Liver (tissue), 3 donors: ENCODE data around the gene CAPZB.

ENCODE experiments used
- EGR1 ChIP-seq, 2 donors: IDR thresholded peaks; 2 replicates each; pipeline ENCODE4 v1.6.1; 2016 to 2018; ENCODE audit warnings: antibody characterized with exemption in 2 of 2, low read depth in 2 of 2
- FOXA1 ChIP-seq: IDR thresholded peaks from 2 replicates; pipeline ENCODE4 v1.6.1; 2016; ENCODE audit warnings: antibody characterized with exemption
- GABPA ChIP-seq, 2 donors: IDR thresholded peaks in 1 of 2; conservative IDR thresholded peaks in 1 of 2; 2 replicates each; pipeline ENCODE4 v1.6.1; 2016; ENCODE audit warnings: antibody characterized with exemption in 2 of 2, mild to moderate bottlenecking in 1 of 2, moderate library complexity in 1 of 2
- HNF4G ChIP-seq: IDR thresholded peaks from 2 replicates; pipeline ENCODE4 v1.6.1; 2016; ENCODE audit warnings: antibody characterized with exemption
- NR2F2 ChIP-seq: IDR thresholded peaks from 2 replicates; pipeline ENCODE4 v1.6.1; 2016; ENCODE audit warnings: antibody characterized with exemption
- RAD21 ChIP-seq, 2 donors: IDR thresholded peaks; 2 replicates each; pipeline ENCODE4 v1.6.1; 2016; ENCODE audit warnings: antibody characterized with exemption in 2 of 2, mild to moderate bottlenecking in 2 of 2
- RXRA ChIP-seq, 2 donors: IDR thresholded peaks; 2 replicates each; pipeline ENCODE4 v1.6.1; 2017 to 2018; ENCODE audit warnings: antibody characterized with exemption in 2 of 2, mild to moderate bottlenecking in 1 of 2
- TAF1 ChIP-seq: conservative IDR thresholded peaks from 2 replicates; pipeline ENCODE4 v1.6.1; 2016; ENCODE audit warnings: antibody characterized with exemption, mild to moderate bottlenecking
- YY1 ChIP-seq: IDR thresholded peaks from 2 replicates; pipeline ENCODE4 v1.6.1; 2016; ENCODE audit warnings: antibody characterized with exemption, mild to moderate bottlenecking
- TF ChIP-seq, protein P1 (sequence below): fragments of 150-350 bp; IDR thresholded peaks from 2 replicates; pipeline ENCODE4 v1.5.1; 2017; ENCODE audit warnings: improper control_type of control experiment, low read depth, low read length; ENCODE audit not compliant: missing input control
- TF ChIP-seq, protein P2 (sequence below): IDR thresholded peaks from 2 replicates; pipeline ENCODE4 v1.6.1; 2016; ENCODE audit warnings: antibody characterized with exemption, mild to moderate bottlenecking
- TF ChIP-seq, protein P3 (sequence below): IDR thresholded peaks from 2 replicates; pipeline ENCODE4 v1.6.1; 2016; ENCODE audit warnings: antibody characterized with exemption
- TF ChIP-seq, protein P4 (sequence below): IDR thresholded peaks from 2 replicates; pipeline ENCODE4 v1.6.1; 2016; ENCODE audit warnings: antibody characterized with exemption
- TF ChIP-seq, protein P5 (sequence below): IDR thresholded peaks from 2 replicates; pipeline ENCODE4 v1.6.1; 2016; ENCODE audit warnings: antibody characterized with exemption
- donor health status: healthy.
- donor health status: healthy.

DNA sequence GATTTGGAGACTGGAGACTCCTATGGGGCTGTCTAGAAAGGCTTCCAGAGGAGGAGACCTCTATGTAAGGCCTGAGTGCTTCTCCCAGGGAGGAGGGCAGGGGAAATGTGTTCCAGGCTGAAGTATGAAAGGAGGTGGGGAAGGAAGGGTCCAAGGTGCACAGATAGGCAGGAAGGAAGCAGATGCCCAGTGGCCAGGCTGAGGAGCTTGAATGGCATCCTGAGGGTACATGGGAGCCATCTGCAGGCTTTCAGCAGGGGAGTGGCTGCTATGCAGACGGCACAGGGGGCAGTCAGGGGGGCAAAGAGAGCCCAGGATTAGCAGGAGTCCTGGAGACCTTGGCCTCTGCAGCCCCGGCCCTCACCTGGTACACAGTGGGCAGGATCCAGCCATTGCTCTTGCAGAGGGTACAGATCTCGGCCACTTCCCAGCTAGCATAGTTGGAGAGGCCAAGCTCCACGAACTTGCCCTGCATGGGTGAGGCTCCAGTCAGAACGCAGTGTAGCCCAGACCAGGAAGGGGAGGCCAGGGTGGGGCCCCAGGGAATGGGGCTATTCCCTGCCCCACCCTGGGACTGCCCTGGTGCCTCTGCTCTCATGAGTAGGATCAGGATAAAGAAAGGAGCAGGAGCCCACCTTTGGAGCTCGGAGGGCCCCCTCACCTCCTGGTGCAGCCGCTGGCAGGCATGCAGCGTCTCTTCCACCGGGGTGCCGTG, 177.4 kb downstream of the CAPZB start:
- TF ChIP-seq TAF1 (no peak), FOXA1 (no peak), HNF4G (no peak), EGR1 (IDR thresholded peaks at IDR 0.05; ENCODE audit: low read depth in 2 of 2) (no peak), RAD21 (IDR thresholded peaks at IDR 0.05) (no peak), RXRA (IDR thresholded peaks at IDR 0.05) (no peak), YY1 (no peak), GABPA (IDR thresholded peaks at IDR 0.05 in 1 of 2, conservative IDR thresholded peaks at IDR 0.05 in 1 of 2) (no peak), NR2F2 (no peak)
- TF ChIP-seq, protein P1, sequence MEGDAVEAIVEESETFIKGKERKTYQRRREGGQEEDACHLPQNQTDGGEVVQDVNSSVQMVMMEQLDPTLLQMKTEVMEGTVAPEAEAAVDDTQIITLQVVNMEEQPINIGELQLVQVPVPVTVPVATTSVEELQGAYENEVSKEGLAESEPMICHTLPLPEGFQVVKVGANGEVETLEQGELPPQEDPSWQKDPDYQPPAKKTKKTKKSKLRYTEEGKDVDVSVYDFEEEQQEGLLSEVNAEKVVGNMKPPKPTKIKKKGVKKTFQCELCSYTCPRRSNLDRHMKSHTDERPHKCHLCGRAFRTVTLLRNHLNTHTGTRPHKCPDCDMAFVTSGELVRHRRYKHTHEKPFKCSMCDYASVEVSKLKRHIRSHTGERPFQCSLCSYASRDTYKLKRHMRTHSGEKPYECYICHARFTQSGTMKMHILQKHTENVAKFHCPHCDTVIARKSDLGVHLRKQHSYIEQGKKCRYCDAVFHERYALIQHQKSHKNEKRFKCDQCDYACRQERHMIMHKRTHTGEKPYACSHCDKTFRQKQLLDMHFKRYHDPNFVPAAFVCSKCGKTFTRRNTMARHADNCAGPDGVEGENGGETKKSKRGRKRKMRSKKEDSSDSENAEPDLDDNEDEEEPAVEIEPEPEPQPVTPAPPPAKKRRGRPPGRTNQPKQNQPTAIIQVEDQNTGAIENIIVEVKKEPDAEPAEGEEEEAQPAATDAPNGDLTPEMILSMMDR: no peak
- TF ChIP-seq, protein P2, sequence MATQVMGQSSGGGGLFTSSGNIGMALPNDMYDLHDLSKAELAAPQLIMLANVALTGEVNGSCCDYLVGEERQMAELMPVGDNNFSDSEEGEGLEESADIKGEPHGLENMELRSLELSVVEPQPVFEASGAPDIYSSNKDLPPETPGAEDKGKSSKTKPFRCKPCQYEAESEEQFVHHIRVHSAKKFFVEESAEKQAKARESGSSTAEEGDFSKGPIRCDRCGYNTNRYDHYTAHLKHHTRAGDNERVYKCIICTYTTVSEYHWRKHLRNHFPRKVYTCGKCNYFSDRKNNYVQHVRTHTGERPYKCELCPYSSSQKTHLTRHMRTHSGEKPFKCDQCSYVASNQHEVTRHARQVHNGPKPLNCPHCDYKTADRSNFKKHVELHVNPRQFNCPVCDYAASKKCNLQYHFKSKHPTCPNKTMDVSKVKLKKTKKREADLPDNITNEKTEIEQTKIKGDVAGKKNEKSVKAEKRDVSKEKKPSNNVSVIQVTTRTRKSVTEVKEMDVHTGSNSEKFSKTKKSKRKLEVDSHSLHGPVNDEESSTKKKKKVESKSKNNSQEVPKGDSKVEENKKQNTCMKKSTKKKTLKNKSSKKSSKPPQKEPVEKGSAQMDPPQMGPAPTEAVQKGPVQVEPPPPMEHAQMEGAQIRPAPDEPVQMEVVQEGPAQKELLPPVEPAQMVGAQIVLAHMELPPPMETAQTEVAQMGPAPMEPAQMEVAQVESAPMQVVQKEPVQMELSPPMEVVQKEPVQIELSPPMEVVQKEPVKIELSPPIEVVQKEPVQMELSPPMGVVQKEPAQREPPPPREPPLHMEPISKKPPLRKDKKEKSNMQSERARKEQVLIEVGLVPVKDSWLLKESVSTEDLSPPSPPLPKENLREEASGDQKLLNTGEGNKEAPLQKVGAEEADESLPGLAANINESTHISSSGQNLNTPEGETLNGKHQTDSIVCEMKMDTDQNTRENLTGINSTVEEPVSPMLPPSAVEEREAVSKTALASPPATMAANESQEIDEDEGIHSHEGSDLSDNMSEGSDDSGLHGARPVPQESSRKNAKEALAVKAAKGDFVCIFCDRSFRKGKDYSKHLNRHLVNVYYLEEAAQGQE: no peak
- TF ChIP-seq, protein P3, sequence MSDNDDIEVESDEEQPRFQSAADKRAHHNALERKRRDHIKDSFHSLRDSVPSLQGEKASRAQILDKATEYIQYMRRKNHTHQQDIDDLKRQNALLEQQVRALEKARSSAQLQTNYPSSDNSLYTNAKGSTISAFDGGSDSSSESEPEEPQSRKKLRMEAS: no peak
- TF ChIP-seq, protein P4, sequence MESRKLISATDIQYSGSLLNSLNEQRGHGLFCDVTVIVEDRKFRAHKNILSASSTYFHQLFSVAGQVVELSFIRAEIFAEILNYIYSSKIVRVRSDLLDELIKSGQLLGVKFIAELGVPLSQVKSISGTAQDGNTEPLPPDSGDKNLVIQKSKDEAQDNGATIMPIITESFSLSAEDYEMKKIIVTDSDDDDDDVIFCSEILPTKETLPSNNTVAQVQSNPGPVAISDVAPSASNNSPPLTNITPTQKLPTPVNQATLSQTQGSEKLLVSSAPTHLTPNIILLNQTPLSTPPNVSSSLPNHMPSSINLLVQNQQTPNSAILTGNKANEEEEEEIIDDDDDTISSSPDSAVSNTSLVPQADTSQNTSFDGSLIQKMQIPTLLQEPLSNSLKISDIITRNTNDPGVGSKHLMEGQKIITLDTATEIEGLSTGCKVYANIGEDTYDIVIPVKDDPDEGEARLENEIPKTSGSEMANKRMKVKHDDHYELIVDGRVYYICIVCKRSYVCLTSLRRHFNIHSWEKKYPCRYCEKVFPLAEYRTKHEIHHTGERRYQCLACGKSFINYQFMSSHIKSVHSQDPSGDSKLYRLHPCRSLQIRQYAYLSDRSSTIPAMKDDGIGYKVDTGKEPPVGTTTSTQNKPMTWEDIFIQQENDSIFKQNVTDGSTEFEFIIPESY: no peak
- TF ChIP-seq, protein P5, sequence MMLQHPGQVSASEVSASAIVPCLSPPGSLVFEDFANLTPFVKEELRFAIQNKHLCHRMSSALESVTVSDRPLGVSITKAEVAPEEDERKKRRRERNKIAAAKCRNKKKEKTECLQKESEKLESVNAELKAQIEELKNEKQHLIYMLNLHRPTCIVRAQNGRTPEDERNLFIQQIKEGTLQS: no peak
